Mucosa of descending colon (tissue), 3 donors: Measurements from ENCODE around the gene SLC2A2. TPM values are rescaled to one million over a fixed set of nuclear protein-coding genes. Genes with fewer than 3 reads are reported as not detected.

Experiments used
- ATAC-seq: fragments of 200-7000 bp; cut with Tn5 transposase; one replicate; pipeline ENCODE4 v1.9.1; 2020; ENCODE audit warnings: mild to moderate bottlenecking, moderate library complexity
- DNase-seq, 3 donors: peaks; one replicate each; pipeline ENCODE4 v3.0.0-alpha.2; 2020
- H3K36me3 ChIP-seq: fragments of 200-600 bp; one replicate; pipeline ENCODE4 v1.8.0; 2021; ENCODE audit warnings: low read depth, mild to moderate bottlenecking
- H3K4me1 ChIP-seq: fragments of 200-600 bp; one replicate; pipeline ENCODE4 v1.8.0; 2021; ENCODE audit warnings: low read depth, mild to moderate bottlenecking
- H3K4me3 ChIP-seq: fragments of 200-600 bp; one replicate; pipeline ENCODE4 v1.8.0; 2021; ENCODE audit warnings: mild to moderate bottlenecking
- H3K9me3 ChIP-seq: fragments of 200-600 bp; one replicate; pipeline ENCODE4 v1.8.0; 2021; ENCODE audit warnings: mild to moderate bottlenecking
- intact Hi-C, 2 donors: fragments of 100-400 bp; cut with DNase I in 1 of 2; cut with micrococcal nuclease in 1 of 2; formaldehyde crosslinking; loops; one replicate each; pipeline versions ENCODE4 v1.11.0 to v1.11.1; 2022; cut with DNase I, micrococcal nuclease
- total RNA-seq, 3 donors: library from RNA; stranded (reverse); fragmentation: NEBNext Ultra II Directional in 2 of 3; extraction: Animal tissue kit (Norgen Biotek cat#: 25700) in 2 of 3; gene quantifications; one replicate each; pipeline versions ENCODE4 v1.2.1 to v1.2.4, GENCODE V29; 2021 to 2023
- TF ChIP-seq, protein P1 (sequence below): fragments of 200-600 bp; IDR thresholded peaks from one replicate; pipeline ENCODE4 v1.8.0; 2022; ENCODE audit warnings: antibody characterized with exemption, mild to moderate bottlenecking
- donor health status: DM: no; HTN: no; CAD: no; lungs with moderate emphysema.
- donor health status: DM: no; HTN: no; CAD: no.
- donor health status: DM: no; HTN: yes; CAD: no.

The SLC2A2 gene
- total RNA-seq, 3 donors from 2014 or later = not detected

DNA sequence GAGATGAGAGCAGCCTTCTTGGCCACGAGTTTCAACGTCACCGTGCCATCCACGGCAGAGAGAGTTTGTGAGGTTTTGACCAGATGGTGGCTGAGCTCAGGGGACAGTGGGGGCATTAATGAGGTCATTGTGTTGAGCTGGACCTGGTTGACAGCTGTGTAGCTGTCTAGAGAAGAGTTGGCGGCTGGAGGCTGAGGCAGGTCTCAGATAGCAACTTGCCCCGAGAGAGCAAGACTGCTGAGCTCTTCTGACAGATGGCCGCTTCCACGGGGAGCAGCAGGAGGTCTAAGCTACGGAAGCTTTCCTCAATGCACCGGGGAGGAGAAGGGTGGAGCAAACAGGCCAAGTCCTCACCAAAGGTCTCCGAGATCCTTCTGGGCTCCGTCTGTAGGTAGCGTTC, 73.3 kb downstream of the SLC2A2 start:
- Histone ChIP-seq H3K36me3 (no peaks in the 10 kb centered on the region), H3K9me3 (no peaks in the 10 kb centered on the region), H3K4me3 (no peak overlapping the region), H3K4me1 (no peaks in the 10 kb centered on the region)
- intact Hi-C loops = no loop called here
- TF ChIP-seq, protein P1, sequence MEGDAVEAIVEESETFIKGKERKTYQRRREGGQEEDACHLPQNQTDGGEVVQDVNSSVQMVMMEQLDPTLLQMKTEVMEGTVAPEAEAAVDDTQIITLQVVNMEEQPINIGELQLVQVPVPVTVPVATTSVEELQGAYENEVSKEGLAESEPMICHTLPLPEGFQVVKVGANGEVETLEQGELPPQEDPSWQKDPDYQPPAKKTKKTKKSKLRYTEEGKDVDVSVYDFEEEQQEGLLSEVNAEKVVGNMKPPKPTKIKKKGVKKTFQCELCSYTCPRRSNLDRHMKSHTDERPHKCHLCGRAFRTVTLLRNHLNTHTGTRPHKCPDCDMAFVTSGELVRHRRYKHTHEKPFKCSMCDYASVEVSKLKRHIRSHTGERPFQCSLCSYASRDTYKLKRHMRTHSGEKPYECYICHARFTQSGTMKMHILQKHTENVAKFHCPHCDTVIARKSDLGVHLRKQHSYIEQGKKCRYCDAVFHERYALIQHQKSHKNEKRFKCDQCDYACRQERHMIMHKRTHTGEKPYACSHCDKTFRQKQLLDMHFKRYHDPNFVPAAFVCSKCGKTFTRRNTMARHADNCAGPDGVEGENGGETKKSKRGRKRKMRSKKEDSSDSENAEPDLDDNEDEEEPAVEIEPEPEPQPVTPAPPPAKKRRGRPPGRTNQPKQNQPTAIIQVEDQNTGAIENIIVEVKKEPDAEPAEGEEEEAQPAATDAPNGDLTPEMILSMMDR = no peak
- ATAC-seq (no peak), DNase-seq (no peak)

DNA sequence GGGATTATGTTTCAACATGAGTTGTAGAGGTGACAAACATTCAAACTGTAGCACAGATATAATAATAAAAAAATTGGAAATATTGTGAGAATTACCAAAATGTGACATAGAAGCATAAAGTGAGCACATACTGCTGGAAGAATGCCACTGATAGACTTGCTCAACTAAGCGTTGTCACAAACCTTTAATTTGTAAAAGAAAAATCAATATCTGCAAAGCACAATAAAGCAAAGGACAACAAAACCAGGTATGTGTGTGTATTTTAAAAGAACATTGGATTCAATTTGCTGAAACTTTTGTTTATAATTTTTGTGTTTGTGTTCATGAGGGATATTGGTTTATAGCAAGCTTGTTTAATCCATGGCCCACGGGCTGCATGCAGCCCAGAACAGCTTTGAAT, 77.3 kb downstream of the SLC2A2 start:
- ATAC-seq = no peak

DNA sequence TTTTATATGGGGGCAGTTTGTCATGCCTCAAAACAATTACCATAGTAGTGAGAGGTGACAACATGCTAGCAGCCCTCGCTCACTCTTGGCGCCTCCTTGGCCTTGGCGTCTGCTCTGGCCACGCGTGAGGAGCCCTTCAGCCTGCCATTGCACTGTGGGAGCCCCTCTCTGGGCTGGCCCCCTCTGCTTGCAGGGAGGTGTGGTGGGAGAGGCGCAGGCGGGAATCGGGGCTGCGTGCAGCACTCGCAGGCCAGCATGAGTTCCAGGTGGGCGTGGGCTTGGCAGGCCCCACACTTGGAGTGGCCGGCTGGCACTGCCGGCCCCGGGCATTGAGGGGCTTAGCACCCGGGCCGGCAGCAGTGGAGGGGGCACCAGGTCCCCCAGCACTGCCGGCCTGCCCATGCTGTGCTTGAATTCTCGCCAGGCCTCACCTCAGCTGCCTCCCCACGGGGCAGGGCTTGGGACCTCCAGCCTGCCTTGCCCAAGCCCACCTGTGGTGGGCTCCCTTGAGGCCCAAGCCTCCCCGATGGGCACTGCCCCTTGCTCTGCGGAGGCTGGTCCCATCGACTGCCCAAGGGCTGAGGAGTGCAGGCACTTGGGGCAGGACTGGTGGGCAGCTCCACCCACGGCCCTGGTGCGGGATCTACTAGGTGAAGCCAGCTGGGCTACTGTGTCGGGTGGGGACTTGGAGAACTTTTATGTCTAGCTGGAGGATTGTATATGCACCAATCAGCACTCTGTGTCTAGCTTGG, 79.3 kb downstream of the SLC2A2 start:
- intact Hi-C loops = no loop called here
- no peaks in the 10 kb centered on the region for H3K36me3 ChIP-seq
- TF ChIP-seq, protein P1 = no peak
- no peak overlapping the region for H3K4me3 ChIP-seq
- no peaks in the 10 kb centered on the region for H3K9me3 ChIP-seq
- DNase-seq (no peak), ATAC-seq (no peak)
- H3K4me1 ChIP-seq = no peaks in the 10 kb centered on the region

More for the DNA sequence above, 77.3 kb downstream of the SLC2A2 start:
- DNase-seq = no peak
- TF ChIP-seq, protein P1 = no peak
- no peaks in the 10 kb centered on the region for H3K9me3 ChIP-seq
- H3K4me3 ChIP-seq = no peak overlapping the region
- no peaks in the 10 kb centered on the region for H3K4me1 ChIP-seq
- H3K36me3 ChIP-seq = no peaks in the 10 kb centered on the region
- intact Hi-C loops = no loop called here

Other genes starting within 250 kb of the SLC2A2 start
- gene RPL22L1, start 156.5 kb downstream of the SLC2A2 start, total RNA-seq = 10 to 100 TPM; 20.9 to 31.4 (median 24.3) TPM
- gene EIF5A2, start 118.1 kb downstream of the SLC2A2 start, total RNA-seq = 10 to 100 TPM in 1 of 3 donors, 1 to 10 TPM in 2; 2.1 to 17.7 (median 4.8) TPM